ENCODE data around the gene FRMPD2. TPM values are rescaled to one million over a fixed set of nuclear protein-coding genes. Genes with fewer than 3 reads are reported as not detected.

The FRMPD2 gene
- total and polyA plus RNA-seq, 2 donors (not counting 3 experiments of a cell fraction or from before 2014, with no cell fraction given) = 0.42 TPM; not detected in 1

- no peaks in the 10 kb centered on the region for H3K36me3 ChIP-seq (ENCODE audit: control insufficient read depth in 2 of 2, extremely low read depth in 1 of 2, insufficient read depth in 2 of 2, low read length in 2 of 2)
- ChIA-PET CTCF (interaction anchor here (1.0 to 1.4 kb wide), 2 partner anchors 8 to 79 kb away, joined by 3 to 4 read pairs; no protein-coding TSS in a partner anchor), POLR2A (no interaction called here)
- no peak overlapping the region for H3K4me2 ChIP-seq (ENCODE audit: insufficient read depth, low read length)
- no peak for FAIRE-seq
- TF ChIP-seq POLR2AphosphoS5 (IDR thresholded peaks at IDR 0.05; ENCODE audit: insufficient read depth, low read depth, low read length) = no peak
- no peak for TF ChIP-seq POLR2A (IDR thresholded peaks at IDR 0.05; ENCODE audit: low read depth, low read length)
- no peak for TF ChIP-seq GATA2 (IDR thresholded peaks at IDR 0.05; ENCODE audit: insufficient read depth, insufficient read length, low read depth, low read length)
- no peak for TF ChIP-seq JUN (IDR thresholded peaks at IDR 0.05; ENCODE audit: borderline replicate concordance, insufficient read depth, insufficient read length, low read depth)
- no peak for TF ChIP-seq MYC (IDR thresholded peaks at IDR 0.05; ENCODE audit: low read depth, low read length)
- no peak for TF ChIP-seq EZH2 (IDR thresholded peaks at IDR 0.05; ENCODE audit: borderline replicate concordance, low read depth, low read length, severe bottlenecking)
- no peak for TF ChIP-seq CTCF (IDR thresholded peaks at IDR 0.05; ENCODE audit: extremely low read depth in 1 of 2, insufficient read depth in 1 of 2, low read depth in 1 of 2, low read length in 2 of 2)
- TF ChIP-seq FOS (IDR thresholded peaks at IDR 0.05; ENCODE audit: borderline replicate concordance, insufficient read depth, low read length) = no peak
- no peak for TF ChIP-seq MAX (IDR thresholded peaks at IDR 0.05; ENCODE audit: insufficient read depth, insufficient read length)
- H3K27me3 ChIP-seq (ENCODE audit: control insufficient read depth in 2 of 2, insufficient read depth in 2 of 2, low read length in 2 of 2) = peaks cover 4 to 5% of the 10 kb centered on the region in 2 experiments
- no peak overlapping the region for H2AFZ ChIP-seq (ENCODE audit: low read depth, low read length)
- intact Hi-C loops (cut with micrococcal nuclease) (no loop called here), dilution Hi-C loops (cut with MboI; ENCODE audit: extremely low pct_ligation_motif_present, low sequenced_read_pairs) (no loop called here)
- H3K9me3 ChIP-seq (replicated peaks; ENCODE audit: control insufficient read depth, insufficient read depth, low read length) = no peaks in the 10 kb centered on the region
- H3K9me1 ChIP-seq (replicated peaks; ENCODE audit: control insufficient read depth, extremely low read depth, insufficient read depth, low read length) = no peaks in the 10 kb centered on the region
- no peak overlapping the region for H3K9ac ChIP-seq (replicated peaks; ENCODE audit: extremely low read depth, insufficient read depth, low read length)
- no peaks in the 10 kb centered on the region for H3K4me1 ChIP-seq (ENCODE audit: control insufficient read depth, extremely low read depth, insufficient read depth, low read length)
- H3K4me3 ChIP-seq (replicated peaks in 1 of 3; ENCODE audit: insufficient read depth in 1 of 3, low read depth in 1 of 3, low read length in 3 of 3) = no peak overlapping the region
- no TSS peak for BruUV-seq (replicated peaks)
- no peaks in the 10 kb centered on the region for H3K79me2 ChIP-seq (ENCODE audit: control insufficient read depth, insufficient read depth, low read length)
- H3K27ac ChIP-seq (ENCODE audit: insufficient read depth, low read depth, low read length) = no peak overlapping the region
- no peak for DNase-seq (ENCODE audit: low read depth, low spot score)
- no peaks in the 10 kb centered on the region for H4K20me1 ChIP-seq (replicated peaks; ENCODE audit: control insufficient read depth, extremely low read depth, insufficient read depth, low read length)
Measured at GRCh38 chr10:48294431-48294830, 19.9 kb upstream of the FRMPD2 start.

All from endothelial cell of umbilical vein (primary cell).